IMR-90 (cell line): ENCODE measurements around the gene HTR2A. TPM values are rescaled to one million over a fixed set of nuclear protein-coding genes. Genes with fewer than 3 reads are reported as not detected.

Experiments
- ATAC-seq: fragments of 200-7000 bp; cut with Tn5 transposase; 2 replicates; pipeline ENCODE4 v1.9.1; 2020; ENCODE audit warnings: low read depth, mild to moderate bottlenecking, moderate library complexity
- BruUV-seq: library from RNA; stranded (reverse); fragments of 400-500 nt; replicated peaks from 2 replicates; lab custom pipeline; 2021; lab: Mats Ljungman, UMichigan
- CTCF ChIA-PET: fragments of 300-600 bp; formaldehyde crosslinking; extraction: SDS; loops from one replicate; lab custom pipeline; 2021; ENCODE audit warnings: antibody characterized with exemption; lab: Yijun Ruan, JAX
- POLR2A ChIA-PET: fragments of 300-600 bp; sonication (Branson Sonifier 250); formaldehyde crosslinking; loops from one replicate; lab custom pipeline; 2022; ENCODE audit warnings: antibody characterized with exemption; ENCODE audit not compliant: unreplicated experiment; lab: Charles Lee
- DNase-seq: peaks from one replicate; pipeline ENCODE4 v3.0.0; 2013
- H2AFZ ChIP-seq: replicated peaks from 2 replicates; pipeline ENCODE3; 2013; ENCODE audit warnings: low read length, mild to moderate bottlenecking; ENCODE audit not compliant: poor library complexity
- H2AK5ac ChIP-seq: 2 replicates; pipeline ENCODE4 v1.6.1; 2013; ENCODE audit warnings: low read depth, low read length, inconsistent platforms
- H2AK9ac ChIP-seq: replicated peaks from 2 replicates; pipeline ENCODE3; 2013; ENCODE audit warnings: mild to moderate bottlenecking, low read depth, low read length, moderate library complexity; ENCODE audit not compliant: poor library complexity
- H2BK120ac ChIP-seq: 2 replicates; pipeline ENCODE4 v1.6.1; 2013; ENCODE audit warnings: low read depth, low read length, inconsistent platforms
- H2BK15ac ChIP-seq: 3 replicates; pipeline ENCODE4 v1.6.1; 2013; ENCODE audit warnings: low read depth, low read length, inconsistent platforms
- H2BK20ac ChIP-seq: 2 replicates; pipeline ENCODE4 v1.6.1; 2013; ENCODE audit warnings: low read depth, mild to moderate bottlenecking, inconsistent platforms, low read length, moderate library complexity
- H2BK5ac ChIP-seq: 2 replicates; pipeline ENCODE4 v1.6.1; 2013; ENCODE audit warnings: mild to moderate bottlenecking, low read depth, low read length, inconsistent platforms; ENCODE audit not compliant: poor library complexity, severe bottlenecking
- H3K14ac ChIP-seq: replicated peaks from 2 replicates; pipeline ENCODE4 v1.6.1; 2013; ENCODE audit warnings: low read depth, low read length, inconsistent platforms
- H3K18ac ChIP-seq: 2 replicates; pipeline ENCODE4 v1.6.1; 2013; ENCODE audit warnings: low read depth, low read length, control low read depth
- H3K23ac ChIP-seq: 2 replicates; pipeline ENCODE4 v1.6.1; 2013; ENCODE audit warnings: low read depth, low read length, inconsistent platforms
- H3K27ac ChIP-seq: 2 replicates; pipeline ENCODE4 v1.5.1; 2013; ENCODE audit warnings: mild to moderate bottlenecking, control low read depth, low read length; ENCODE audit not compliant: insufficient read depth
- H3K27me3 ChIP-seq: 2 replicates; pipeline ENCODE4 v1.6.1; 2013; ENCODE audit warnings: low read length; ENCODE audit not compliant: control insufficient read depth, insufficient read depth
- H3K36me3 ChIP-seq: 2 replicates; pipeline ENCODE4 v1.6.1; 2013; ENCODE audit warnings: low read length, mixed read lengths; ENCODE audit not compliant: control insufficient read depth, insufficient read depth
- H3K4ac ChIP-seq: 2 replicates; pipeline ENCODE4 v1.6.1; 2013; ENCODE audit warnings: low read depth, low read length, inconsistent platforms
- H3K4me1 ChIP-seq: 2 replicates; pipeline ENCODE4 v1.6.1; 2013; ENCODE audit warnings: low read length, mixed read lengths; ENCODE audit not compliant: control insufficient read depth, insufficient read depth
- H3K4me2 ChIP-seq: 2 replicates; pipeline ENCODE4 v1.6.1; 2013; ENCODE audit warnings: low read depth, mild to moderate bottlenecking, control low read depth, low read length, moderate library complexity
- H3K4me3 ChIP-seq: 2 replicates; pipeline ENCODE4 v1.5.1; 2013; ENCODE audit warnings: low read depth, mild to moderate bottlenecking, control low read depth, low read length, moderate library complexity; ENCODE audit not compliant: insufficient read depth
- H3K56ac ChIP-seq: 2 replicates; pipeline ENCODE4 v1.6.1; 2013; ENCODE audit warnings: low read length, inconsistent platforms; ENCODE audit not compliant: insufficient read depth; ENCODE audit errors: extremely low read depth
- H3K79me1 ChIP-seq, 2 experiments: 2 replicates each; pipeline ENCODE4 v1.6.1; 2013; ENCODE audit warnings: low read length in 2 of 2, inconsistent platforms in 1 of 2, low read depth in 1 of 2
- H3K9ac ChIP-seq: 2 replicates; pipeline ENCODE4 v1.6.1; 2013; ENCODE audit warnings: low read depth, low read length, control low read depth
- H3K9me1 ChIP-seq: 2 replicates; pipeline ENCODE4 v1.6.1; 2013; ENCODE audit warnings: low read length, inconsistent platforms; ENCODE audit not compliant: insufficient read depth
- H3K9me3 ChIP-seq: 2 replicates; pipeline ENCODE4 v1.6.1; 2013; ENCODE audit warnings: low read length; ENCODE audit not compliant: control insufficient read depth, insufficient read depth
- H4K20me1 ChIP-seq: 2 replicates; pipeline ENCODE4 v1.6.1; 2013; ENCODE audit warnings: low read length, inconsistent platforms; ENCODE audit not compliant: insufficient read depth
- H4K5ac ChIP-seq: 2 replicates; pipeline ENCODE4 v1.6.1; 2013; ENCODE audit warnings: mild to moderate bottlenecking, low read depth, low read length, control low read depth
- H4K8ac ChIP-seq, 2 experiments: 2 replicates each; pipeline ENCODE4 v1.6.1; 2013; ENCODE audit warnings: low read depth in 2 of 2, low read length in 2 of 2, control low read depth in 1 of 2, inconsistent platforms in 1 of 2
- H4K91ac ChIP-seq: 2 replicates; pipeline ENCODE4 v1.6.1; 2013; ENCODE audit warnings: low read depth, low read length, inconsistent platforms; ENCODE audit not compliant: insufficient read depth
- BHLHE40 ChIP-seq: fragments of 150-350 bp; IDR thresholded peaks from 2 replicates; pipeline ENCODE4 v1.6.1; 2016; ENCODE audit warnings: mild to moderate bottlenecking, low read depth, low read length
- CEBPB ChIP-seq: IDR thresholded peaks from 2 replicates; pipeline ENCODE4 v1.6.1; 2012; ENCODE audit warnings: low read depth, low read length, improper control_type of control experiment
- CHD1 ChIP-seq: IDR thresholded peaks from 2 replicates; pipeline ENCODE4 v1.6.1; 2012; ENCODE audit warnings: low read depth, low read length, improper control_type of control experiment
- FOS ChIP-seq: fragments of 150-350 bp; IDR thresholded peaks from 2 replicates; pipeline ENCODE4 v1.6.1; 2016; ENCODE audit warnings: low read depth, low read length
- MAFK ChIP-seq: IDR thresholded peaks from 2 replicates; pipeline ENCODE4 v1.6.1; 2012; ENCODE audit warnings: low read depth, low read length, improper control_type of control experiment
- MAZ ChIP-seq: IDR thresholded peaks from 2 replicates; pipeline ENCODE4 v1.6.1; 2012; ENCODE audit warnings: low read depth, mild to moderate bottlenecking, low read length, improper control_type of control experiment, moderate library complexity, borderline replicate concordance
- MXI1 ChIP-seq: IDR thresholded peaks from 2 replicates; pipeline ENCODE4 v1.6.1; 2012; ENCODE audit warnings: low read depth, mild to moderate bottlenecking, low read length, moderate library complexity, borderline replicate concordance
- NFE2L2 ChIP-seq: fragments of 150-350 bp; IDR thresholded peaks from 2 replicates; pipeline ENCODE4 v1.6.1; 2016; ENCODE audit warnings: low read depth, mild to moderate bottlenecking, low read length
- POLR2A ChIP-seq: IDR thresholded peaks from 2 replicates; pipeline ENCODE4 v1.6.1; 2012; ENCODE audit warnings: mild to moderate bottlenecking, low read depth, low read length
- RAD21 ChIP-seq: IDR thresholded peaks from 2 replicates; pipeline ENCODE4 v1.6.1; 2012; ENCODE audit warnings: low read length, improper control_type of control experiment
- RCOR1 ChIP-seq: IDR thresholded peaks from 2 replicates; pipeline ENCODE4 v1.6.1; 2012; ENCODE audit warnings: mild to moderate bottlenecking, low read length, improper control_type of control experiment; ENCODE audit not compliant: insufficient replicate concordance
- WGBS, 2 experiments: methylation state at CpG; one replicate each; pipeline versions ENCODE4 v1.1.5 to v1.1.7; 2013; ENCODE audit warnings: missing lambda C conversion rate in 2 of 2; ENCODE audit not compliant: insufficient read length in 1 of 2; ENCODE audit errors: extremely low coverage in 2 of 2; 5-methylcytosine and 5-hydroxymethylcytosine counted together
- dilution Hi-C: fragments of 300-500 bp; cut with HindIII; formaldehyde crosslinking; loops from one replicate; pipeline ENCODE4 v1.14.3; 2018; ENCODE audit warnings: low sequenced_read_pairs; ENCODE audit not compliant: unreplicated experiment
- in situ Hi-C: fragments of 300-500 bp; cut with MboI; formaldehyde crosslinking; loops from 3 replicates; pipeline ENCODE4 v1.14.3; 2019; ENCODE audit warnings: low sequenced_read_pairs, inconsistent platforms, mixed read lengths
- intact Hi-C: fragments of 100-400 bp; cut with micrococcal nuclease; formaldehyde crosslinking; loops from 2 replicates; pipeline ENCODE4 v1.10.0; 2022
- polyA plus RNA-seq, 3 experiments: library from polyadenylated mRNA; depleted of rRNA; stranded (reverse); fragments of >200 nt; gene quantifications; 2 replicates each; pipeline ENCODE4 v1.2.3, GENCODE V29; 2012; ENCODE audit warnings: low replicate concordance in 1 of 3
- total RNA-seq: library from RNA; depleted of rRNA; stranded (reverse); fragments of >200 nt; gene quantifications from 2 replicates; pipeline ENCODE4 v1.2.3, GENCODE V29; 2012
- TF ChIP-seq, protein P1 (sequence below): fragments of 150-350 bp; IDR thresholded peaks from 2 replicates; pipeline ENCODE4 v1.6.1; 2016; ENCODE audit warnings: low read depth, mild to moderate bottlenecking, low read length, moderate library complexity, borderline replicate concordance

Gene HTR2A
- total and polyA plus RNA-seq, 2 of the 4 experiments (the other 2 are of a cell fraction): 0.02 TPM; not detected in 1

GRCh38 chr13:46908501-46908900 lies 11.6 kb upstream of the HTR2A start:
- no peak overlapping the region for H2AFZ ChIP-seq
- H3K9me3 ChIP-seq: no peaks in the 10 kb centered on the region
- no peak overlapping the region for H3K14ac ChIP-seq
- intact Hi-C loops: no loop called here
- no peak overlapping the region for H4K5ac ChIP-seq
- H3K4me3 ChIP-seq: no peak overlapping the region
- no TSS peak for BruUV-seq
- H3K23ac ChIP-seq: no peak overlapping the region
- no peak overlapping the region for H3K4ac ChIP-seq
- POLR2A ChIA-PET: no interaction called here
- CTCF ChIA-PET: no interaction called here
- no peak overlapping the region for H2AK9ac ChIP-seq
- no peak overlapping the region for H3K4me2 ChIP-seq
- H3K27ac ChIP-seq: no peak overlapping the region
- no peak overlapping the region for H2BK15ac ChIP-seq
- H3K4me1 ChIP-seq: peaks cover 1% of the 10 kb centered on the region; the same call in 1 of the 2 replicates
- H3K56ac ChIP-seq: no peak overlapping the region
- in situ Hi-C loops: no loop called here
- ATAC-seq: no peak
- H3K18ac ChIP-seq: no peak overlapping the region
- H2BK5ac ChIP-seq: no peak overlapping the region
- DNase-seq: peak; percentile 19
- H2AK5ac ChIP-seq: no peak overlapping the region
- H4K8ac ChIP-seq: no peak overlapping the region
- no peaks in the 10 kb centered on the region for H3K9me1 ChIP-seq
- dilution Hi-C loops: no loop called here
- peaks cover 6% of the 10 kb centered on the region; the same call in 1 of the 2 replicates for H3K27me3 ChIP-seq
- no peaks in the 10 kb centered on the region for H3K36me3 ChIP-seq
- TF ChIP-seq BHLHE40: no peak
- no peak for TF ChIP-seq MAFK
- no peak for TF ChIP-seq RCOR1
- TF ChIP-seq NFE2L2: no peak
- no peak for TF ChIP-seq CEBPB
- no peak for TF ChIP-seq RAD21
- TF ChIP-seq, protein P1, sequence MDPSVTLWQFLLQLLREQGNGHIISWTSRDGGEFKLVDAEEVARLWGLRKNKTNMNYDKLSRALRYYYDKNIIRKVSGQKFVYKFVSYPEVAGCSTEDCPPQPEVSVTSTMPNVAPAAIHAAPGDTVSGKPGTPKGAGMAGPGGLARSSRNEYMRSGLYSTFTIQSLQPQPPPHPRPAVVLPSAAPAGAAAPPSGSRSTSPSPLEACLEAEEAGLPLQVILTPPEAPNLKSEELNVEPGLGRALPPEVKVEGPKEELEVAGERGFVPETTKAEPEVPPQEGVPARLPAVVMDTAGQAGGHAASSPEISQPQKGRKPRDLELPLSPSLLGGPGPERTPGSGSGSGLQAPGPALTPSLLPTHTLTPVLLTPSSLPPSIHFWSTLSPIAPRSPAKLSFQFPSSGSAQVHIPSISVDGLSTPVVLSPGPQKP: no peak
- no peak for TF ChIP-seq CHD1
- TF ChIP-seq POLR2A: no peak
- TF ChIP-seq MAZ: no peak
- no peak for TF ChIP-seq FOS
- no peak for TF ChIP-seq MXI1
- H4K20me1 ChIP-seq: no peaks in the 10 kb centered on the region
- WGBS, 2 experiments: no CpG with 5 or more reads among the region's 2 CpGs
- H3K9ac ChIP-seq: no peak overlapping the region
- no peaks in the 10 kb centered on the region for H3K79me1 ChIP-seq
- no peak overlapping the region for H4K91ac ChIP-seq
- no peak overlapping the region for H2BK120ac ChIP-seq
- no peak overlapping the region for H2BK20ac ChIP-seq
